ENCODE measurements around the gene GP2.

GRCh38 chr16:20319406-20319805 is 7.9 kb downstream of the GP2 start:
- no peak for TF ChIP-seq CTCF (IDR thresholded peaks at IDR 0.05)
- no peak for TF ChIP-seq POLR2A (IDR thresholded peaks at IDR 0.05)
